PFSK-1 (cell line): ENCODE data around the gene TMEM45A.

Experiments used
- POLR2AphosphoS5 ChIP-seq: IDR thresholded peaks from 2 replicates; pipeline ENCODE4 v1.6.1; 2012; ENCODE audit warnings: low read depth, mild to moderate bottlenecking, control low read depth, low read length, moderate library complexity
- REST ChIP-seq, 2 experiments: IDR thresholded peaks; 2 replicates each; pipeline versions ENCODE4 v1.6.1 to v1.8.0; 2011 to 2012; ENCODE audit warnings: low read depth in 2 of 2, low read length in 2 of 2, control low read depth in 1 of 2, inconsistent platforms in 1 of 2, mild to moderate bottlenecking in 1 of 2, moderate library complexity in 1 of 2; ENCODE audit not compliant: insufficient read depth in 1 of 2
- SIN3A ChIP-seq: IDR thresholded peaks from 2 replicates; pipeline ENCODE4 v1.6.1; 2012; ENCODE audit warnings: mild to moderate bottlenecking, low read length, moderate library complexity, borderline replicate concordance; ENCODE audit not compliant: insufficient read depth
- TAF1 ChIP-seq: IDR thresholded peaks from 2 replicates; pipeline ENCODE4 v1.6.1; 2012; ENCODE audit warnings: low read length, control low read depth, borderline replicate concordance; ENCODE audit not compliant: insufficient read depth

DNA sequence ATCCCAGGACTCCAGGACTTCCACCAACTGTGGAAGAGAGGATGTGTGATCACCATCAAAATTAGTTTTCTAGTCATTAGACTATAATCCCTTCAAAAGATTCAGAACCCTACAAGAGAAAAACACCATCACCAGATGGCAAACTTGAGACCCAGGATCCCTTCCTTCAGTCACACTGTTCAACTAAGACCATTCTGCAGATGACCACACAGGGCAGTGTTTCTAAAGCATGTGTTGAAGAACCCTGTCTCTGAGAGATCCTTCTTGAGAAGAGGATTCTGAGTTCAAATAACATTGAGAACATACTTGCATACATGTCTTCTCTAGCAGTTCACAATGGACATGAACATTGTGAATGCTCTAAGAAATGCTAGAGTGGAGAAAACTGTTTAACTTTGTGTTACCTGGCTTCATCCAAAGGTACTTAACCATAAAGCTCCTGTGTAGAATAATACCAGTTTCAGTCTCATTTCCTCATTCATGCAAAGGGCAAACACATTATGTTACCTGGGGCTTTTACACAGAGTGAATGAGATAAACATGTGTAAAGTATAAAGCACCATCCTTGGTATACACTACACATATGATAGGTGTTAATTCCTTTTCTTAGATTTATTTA, 114.6 kb downstream of the TMEM45A start:
- TF ChIP-seq POLR2AphosphoS5 (no peak), REST (IDR thresholded peaks at IDR 0.05; ENCODE audit: insufficient read depth in 1 of 2, low read depth in 2 of 2, low read length in 2 of 2) (no peak), SIN3A (no peak), TAF1 (no peak)
